B cell (primary cell): ENCODE measurements around the gene RAP1GAP. TPM values are rescaled to one million over a fixed set of nuclear protein-coding genes. Genes with fewer than 3 reads are reported as not detected.

ENCODE experiments used
- ATAC-seq: fragments of 200-7000 bp; cut with Tn5 transposase; one replicate; pipeline ENCODE4 v1.10.0; 2021; ENCODE audit warnings: low read depth, mild to moderate bottlenecking, moderate number of reproducible peaks, moderate library complexity
- CTCF ChIA-PET: fragments of 350-600 bp; sonication (Branson Sonifier 250); formaldehyde crosslinking; loops from one replicate; lab custom pipeline; 2021; ENCODE audit warnings: antibody characterized with exemption, inconsistent platforms; lab: Charles Lee
- POLR2A ChIA-PET: fragments of 350-600 bp; sonication (Branson Sonifier 250); formaldehyde crosslinking; loops from one replicate; lab custom pipeline; 2021; ENCODE audit warnings: antibody characterized with exemption; lab: Charles Lee
- DNase-seq: peaks from one replicate; pipeline ENCODE4 v3.0.0; 2013
- H2AFZ ChIP-seq: 2 replicates; pipeline ENCODE4 v1.6.1; 2012; ENCODE audit warnings: mild to moderate bottlenecking, low read depth, low read length; ENCODE audit not compliant: insufficient read depth, poor library complexity, severe bottlenecking
- H3K27ac ChIP-seq, 2 donors: 1 replicate in 1 of 2; 2 replicates in 1 of 2; pipeline ENCODE4 v1.5.1; 2012 to 2013; ENCODE audit warnings: low read length in 2 of 2, mild to moderate bottlenecking in 2 of 2, moderate library complexity in 1 of 2
- H3K27me3 ChIP-seq, 4 experiments: fragments of 200-600 bp in 1 of 4; sonication (generic) in 1 of 4; replicated peaks in 1 of 4; 1 replicate in 2 of 4; 2 replicates in 2 of 4; pipeline versions ENCODE4 v1.6.1 to v1.7.0; 2013 to 2016; ENCODE audit warnings: low read length in 3 of 4, mild to moderate bottlenecking in 2 of 4, mixed read lengths in 1 of 4, moderate library complexity in 1 of 4; ENCODE audit not compliant: insufficient read depth in 4 of 4, control insufficient read depth in 3 of 4; ENCODE audit errors: control extremely low read depth in 1 of 4
- H3K36me3 ChIP-seq, 2 experiments: replicated peaks in 1 of 2; 1 replicate in 1 of 2; 2 replicates in 1 of 2; pipeline versions ENCODE4 v1.6.1 to v1.7.1; 2013; ENCODE audit warnings: low read length in 1 of 2; ENCODE audit not compliant: insufficient read depth in 2 of 2, control insufficient read depth in 1 of 2; ENCODE audit errors: control extremely low read depth in 1 of 2, extremely low read depth in 1 of 2
- H3K4me1 ChIP-seq, 2 donors: fragments of 200-600 bp in 1 of 2; sonication (generic) in 1 of 2; 1 replicate in 1 of 2; 2 replicates in 1 of 2; pipeline versions ENCODE4 v1.5.1 to v1.6.1; 2013 to 2017; ENCODE audit warnings: low read length in 2 of 2; ENCODE audit not compliant: control insufficient read depth in 2 of 2, insufficient read depth in 2 of 2
- H3K4me2 ChIP-seq: replicated peaks from 2 replicates; pipeline ENCODE3; 2012; ENCODE audit warnings: mild to moderate bottlenecking, low read depth, low read length; ENCODE audit not compliant: poor library complexity, severe bottlenecking
- H3K4me3 ChIP-seq, 5 experiments: fragments of 200-600 bp in 1 of 5; sonication (generic) in 1 of 5; 1 replicate in 3 of 5; 2 replicates in 2 of 5; pipeline versions ENCODE4 v1.5.1 to v1.7.0; 2011 to 2016; ENCODE audit warnings: low read length in 4 of 5, mild to moderate bottlenecking in 4 of 5, low read depth in 2 of 5, control low read depth in 1 of 5, moderate library complexity in 1 of 5; ENCODE audit not compliant: insufficient read depth in 1 of 5; ENCODE audit errors: control extremely low read depth in 1 of 5, extremely low read depth in 1 of 5
- H3K79me2 ChIP-seq: fragments of 200-600 bp; sonication (generic); one replicate; pipeline ENCODE4 v1.6.0; 2016; ENCODE audit warnings: low read length; ENCODE audit not compliant: control insufficient read depth, insufficient read depth
- H3K9ac ChIP-seq: fragments of 200-600 bp; sonication (generic); 2 replicates; pipeline ENCODE4 v1.6.1; 2017; ENCODE audit warnings: mild to moderate bottlenecking, low read length, moderate library complexity
- H3K9me3 ChIP-seq, 3 donors: one replicate each; pipeline versions ENCODE4 v1.6.1 to v1.7.1; 2013; ENCODE audit warnings: low read length in 2 of 3; ENCODE audit not compliant: control insufficient read depth in 2 of 3, insufficient read depth in 1 of 3; ENCODE audit errors: control extremely low read depth in 1 of 3
- H4K20me1 ChIP-seq: 2 replicates; pipeline ENCODE4 v1.6.0; 2012; ENCODE audit warnings: mild to moderate bottlenecking, low read length; ENCODE audit not compliant: insufficient read depth, control insufficient read depth, poor library complexity, severe bottlenecking
- H3K27ac Mint-ChIP-seq: one replicate; pipeline ENCODE4 v1.8.0; 2021; ENCODE audit warnings: mixed read lengths
- H3K27me3 Mint-ChIP-seq: one replicate; pipeline ENCODE4 v1.8.0; 2021; ENCODE audit warnings: mixed read lengths
- H3K4me1 Mint-ChIP-seq: one replicate; pipeline ENCODE4 v1.8.0; 2021; ENCODE audit warnings: mixed read lengths
- H3K4me3 Mint-ChIP-seq: one replicate; pipeline ENCODE4 v1.8.0; 2021; ENCODE audit warnings: mixed read lengths
- H3K9me3 Mint-ChIP-seq: one replicate; pipeline ENCODE4 v1.8.0; 2022; ENCODE audit warnings: mixed read lengths; ENCODE audit not compliant: insufficient read depth
- EZH2 ChIP-seq: IDR thresholded peaks from 2 replicates; pipeline ENCODE4 v1.6.1; 2012; ENCODE audit warnings: borderline replicate concordance, low read depth, mild to moderate bottlenecking, moderate library complexity, low read length; ENCODE audit not compliant: insufficient read depth, poor library complexity, severe bottlenecking
- WGBS: methylation state at CpG from one replicate; pipeline ENCODE4 v1.1.5; 2013; ENCODE audit warnings: missing lambda C conversion rate; ENCODE audit not compliant: insufficient coverage; 5-methylcytosine and 5-hydroxymethylcytosine counted together
- intact Hi-C: fragments of 100-400 bp; cut with micrococcal nuclease; formaldehyde crosslinking; loops from one replicate; pipeline ENCODE4 v1.10.0; 2022
- polyA plus RNA-seq: library from polyadenylated mRNA; depleted of rRNA; stranded (reverse); fragments of >200 nt; gene quantifications from 2 replicates; pipeline ENCODE4 v1.2.3, GENCODE V29; 2012
- total RNA-seq, 2 donors: library from RNA; stranded (reverse); fragments of 120-200 nt in 1 of 2; gene quantifications; 1 replicate in 1 of 2; 2 replicates in 1 of 2; pipeline versions ENCODE4 v1.2.3 to v1.2.4, GENCODE V29; 2013 to 2022
- TF ChIP-seq, protein P1 (sequence below): fragments of 200-600 bp; IDR thresholded peaks from one replicate; pipeline ENCODE4 v1.8.0; 2022; ENCODE audit warnings: antibody characterized with exemption, mild to moderate bottlenecking

Gene RAP1GAP
- total and polyA plus RNA-seq, 2 donors (not counting 1 experiment from before 2014, with no cell fraction given): 0.07 to 0.09 TPM

DNA sequence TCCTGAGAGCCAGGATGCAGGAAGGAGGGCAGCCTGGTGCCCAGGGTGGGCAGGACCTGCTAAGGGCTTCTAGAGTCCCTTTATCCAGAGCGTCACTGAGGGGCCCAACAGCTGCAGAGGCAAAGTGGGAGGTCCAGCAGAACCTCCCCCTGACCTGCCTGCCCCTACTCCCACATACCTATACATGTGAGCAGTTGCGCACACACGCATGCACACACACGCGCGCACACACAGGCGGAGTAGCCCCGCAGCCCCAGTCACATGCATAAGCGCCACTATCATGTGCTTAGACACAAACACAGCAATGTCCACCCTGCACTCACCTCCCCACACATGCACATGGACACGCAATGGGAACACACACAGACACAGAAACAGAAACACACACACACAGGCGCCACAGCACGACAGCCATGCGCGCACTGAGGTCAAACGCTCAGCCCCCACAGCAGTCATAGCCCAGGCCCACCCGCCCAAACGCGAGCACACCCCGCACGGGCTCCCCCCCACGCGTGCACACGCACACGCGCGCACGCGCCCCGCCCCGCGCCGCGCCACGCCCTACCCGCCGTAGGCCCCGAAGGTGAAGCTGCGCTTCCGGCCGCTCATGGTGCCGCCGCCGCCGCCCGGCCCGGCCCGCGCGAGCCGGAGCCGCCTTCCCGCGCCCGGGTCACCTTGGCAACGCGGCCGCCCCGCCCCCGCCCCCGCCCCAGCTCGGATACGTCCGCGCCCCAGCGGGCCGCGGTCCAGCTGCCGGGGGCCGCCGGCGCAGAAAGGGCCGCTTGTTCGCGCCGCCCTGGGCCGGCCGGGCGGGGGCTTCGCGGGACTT lies 17.7 kb downstream of the RAP1GAP start:
- no peak overlapping the region for H3K27ac Mint-ChIP-seq
- Histone ChIP-seq H3K9ac (peak overlapping the region; percentile 56), H3K9me3 (peaks cover 0 to 16% (median 0%) of the 10 kb centered on the region in 3 donors), H4K20me1 (no peaks in the 10 kb centered on the region), H3K4me3 (peak overlapping the region; percentile 19 to 62 (median 53)), H3K27ac (no peak overlapping the region), H3K79me2 (no peaks in the 10 kb centered on the region), H2AFZ (peak overlapping the region; percentile 60), H3K4me2 (peak overlapping the region; percentile 78), H3K4me1 (peaks cover 12 to 13% of the 10 kb centered on the region in 2 donors), H3K27me3 (peaks cover 0 to 57% (median 19%) of the 10 kb centered on the region in 4 experiments), H3K36me3 (no peaks in the 10 kb centered on the region)
- POLR2A ChIA-PET: interaction anchor here (0.6 to 0.7 kb wide), 2 partner anchors 11 to 1369 kb away, joined by 3 to 6 read pairs; no protein-coding TSS in a partner anchor
- no peaks in the 10 kb centered on the region for H3K9me3 Mint-ChIP-seq
- peak overlapping the region; percentile 89 for H3K4me3 Mint-ChIP-seq
- CTCF ChIA-PET: no interaction called here
- H3K27me3 Mint-ChIP-seq: peaks cover 34% of the 10 kb centered on the region
- intact Hi-C loops: loop anchor here (10.0 kb wide), 1 partner anchor 287 kb away; no protein-coding TSS in a partner anchor
- ATAC-seq (peak; percentile 78), DNase-seq (peak; percentile 58)
- H3K4me1 Mint-ChIP-seq: peaks cover 18% of the 10 kb centered on the region
- WGBS: 8% methylated on average over 80 of the region's 80 CpGs
- TF ChIP-seq, protein P1, sequence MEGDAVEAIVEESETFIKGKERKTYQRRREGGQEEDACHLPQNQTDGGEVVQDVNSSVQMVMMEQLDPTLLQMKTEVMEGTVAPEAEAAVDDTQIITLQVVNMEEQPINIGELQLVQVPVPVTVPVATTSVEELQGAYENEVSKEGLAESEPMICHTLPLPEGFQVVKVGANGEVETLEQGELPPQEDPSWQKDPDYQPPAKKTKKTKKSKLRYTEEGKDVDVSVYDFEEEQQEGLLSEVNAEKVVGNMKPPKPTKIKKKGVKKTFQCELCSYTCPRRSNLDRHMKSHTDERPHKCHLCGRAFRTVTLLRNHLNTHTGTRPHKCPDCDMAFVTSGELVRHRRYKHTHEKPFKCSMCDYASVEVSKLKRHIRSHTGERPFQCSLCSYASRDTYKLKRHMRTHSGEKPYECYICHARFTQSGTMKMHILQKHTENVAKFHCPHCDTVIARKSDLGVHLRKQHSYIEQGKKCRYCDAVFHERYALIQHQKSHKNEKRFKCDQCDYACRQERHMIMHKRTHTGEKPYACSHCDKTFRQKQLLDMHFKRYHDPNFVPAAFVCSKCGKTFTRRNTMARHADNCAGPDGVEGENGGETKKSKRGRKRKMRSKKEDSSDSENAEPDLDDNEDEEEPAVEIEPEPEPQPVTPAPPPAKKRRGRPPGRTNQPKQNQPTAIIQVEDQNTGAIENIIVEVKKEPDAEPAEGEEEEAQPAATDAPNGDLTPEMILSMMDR: no peak
- no peak for TF ChIP-seq EZH2

DNA sequence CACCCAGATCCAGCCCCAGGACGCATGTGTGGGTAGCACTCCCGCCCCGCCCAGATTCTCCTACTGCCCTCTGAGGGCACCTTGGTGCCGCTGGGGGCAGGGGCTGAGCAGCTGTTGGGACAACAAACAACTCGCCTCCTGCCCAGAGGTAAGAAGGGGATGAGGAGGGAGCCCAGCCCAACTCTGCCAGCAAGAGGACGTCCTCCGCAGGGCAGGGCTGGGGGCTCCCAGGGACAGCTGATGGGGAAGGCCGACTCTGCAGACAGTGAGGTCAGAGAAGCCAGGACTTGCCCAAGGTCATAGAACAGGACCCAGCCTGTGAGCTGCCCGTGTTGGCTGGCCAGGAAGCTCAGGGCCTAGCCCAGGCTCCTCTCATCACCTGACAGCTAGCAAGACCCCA lies 18.8 kb downstream of the RAP1GAP start:
- Histone ChIP-seq H4K20me1 (no peaks in the 10 kb centered on the region), H3K79me2 (no peaks in the 10 kb centered on the region), H2AFZ (no peak overlapping the region), H3K9ac (no peak overlapping the region), H3K27me3 (peaks cover 0 to 65% (median 19%) of the 10 kb centered on the region in 4 experiments), H3K4me3 (no peak overlapping the region), H3K36me3 (no peaks in the 10 kb centered on the region), H3K9me3 (peaks cover 0 to 16% (median 0%) of the 10 kb centered on the region in 3 donors), H3K27ac (no peak overlapping the region), H3K4me1 (peaks cover 12 to 13% of the 10 kb centered on the region in 2 donors), H3K4me2 (no peak overlapping the region)
- H3K4me1 Mint-ChIP-seq: peaks cover 18% of the 10 kb centered on the region
- ChIA-PET POLR2A (interaction anchor here (0.7 kb wide), 1 partner anchor 1370 kb away, joined by 6 read pairs; no protein-coding TSS in a partner anchor), CTCF (interaction anchor here (1.1 kb wide), 1 partner anchor 8 kb away, joined by 3 read pairs; no protein-coding TSS in a partner anchor)
- H3K9me3 Mint-ChIP-seq: no peaks in the 10 kb centered on the region
- TF ChIP-seq, protein P1: no peak
- TF ChIP-seq EZH2: no peak
- 88% methylated on average over 8 of the region's 9 CpGs for WGBS
- H3K4me3 Mint-ChIP-seq: no peak overlapping the region
- no peak overlapping the region for H3K27ac Mint-ChIP-seq
- ATAC-seq (no peak), DNase-seq (no peak)
- intact Hi-C loops: loop anchor here (10.0 kb wide), 1 partner anchor 286 kb away; no protein-coding TSS in a partner anchor
- H3K27me3 Mint-ChIP-seq: peaks cover 43% of the 10 kb centered on the region
